ENCODE data around the gene RABGEF1.

- TF ChIP-seq CTCF (IDR thresholded peaks at IDR 0.05; ENCODE audit: insufficient read depth, low read depth, low read length) (no peak), EZH2 (IDR thresholded peaks at IDR 0.05; ENCODE audit: insufficient read depth, low read length) (no peak)
Observed at GRCh38 chr7:66810716-66811115, 70.2 kb downstream of the RABGEF1 start.

Measured in astrocyte (in vitro differentiated cells and primary cell).